Posterior cingulate gyrus (tissue), 11 donors: ENCODE results near the gene ADAM20.
"Not testable (repeated sequence)": the region's sequence is repeated elsewhere in the genome, so short reads cannot be mapped to it uniquely, and the experiment has no call there.

Experiments used
- DNase-seq, 10 donors: peaks; one replicate each; pipeline versions ENCODE4 v3.0.0 to v3.0.0-alpha.2; 2020 to 2021; ENCODE audit warnings: mixed read lengths in 3 of 10
- intact Hi-C: fragments of 100-400 bp; cut with DNase I; formaldehyde crosslinking; loops from one replicate; pipeline ENCODE4 v1.15.1; 2023

ADAM20 gene

GRCh38 chr14:70534904-70535303 lies at the start of gene ADAM20:
TSS of gene ADAM20 (minus strand) at chr14:70535004. CDS start at chr14:70524757, 10,247 bp downstream.
- intact Hi-C loops: no loop called here
- no peak for DNase-seq

DNA sequence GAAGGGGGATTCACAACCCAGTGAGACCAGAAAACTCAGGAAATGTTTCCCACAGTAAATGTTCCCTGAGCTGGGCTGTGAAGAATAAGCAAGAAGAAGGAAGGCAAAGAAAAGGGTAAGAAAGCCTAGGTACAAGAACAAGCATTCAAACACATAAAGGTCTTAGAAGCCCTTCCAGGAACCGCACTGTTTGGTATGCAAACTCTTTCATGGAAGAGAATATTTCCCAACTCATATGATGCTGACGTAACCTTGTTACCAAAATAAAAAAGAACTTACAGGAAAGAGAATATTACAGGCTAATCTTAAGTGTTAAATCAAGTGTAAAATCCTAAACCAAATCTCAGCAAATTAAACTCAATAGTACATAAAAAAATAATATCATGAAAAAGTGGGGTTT lies 42.1 kb upstream of the ADAM20 start:
- no peak for DNase-seq
- intact Hi-C loops: no loop called here

DNA sequence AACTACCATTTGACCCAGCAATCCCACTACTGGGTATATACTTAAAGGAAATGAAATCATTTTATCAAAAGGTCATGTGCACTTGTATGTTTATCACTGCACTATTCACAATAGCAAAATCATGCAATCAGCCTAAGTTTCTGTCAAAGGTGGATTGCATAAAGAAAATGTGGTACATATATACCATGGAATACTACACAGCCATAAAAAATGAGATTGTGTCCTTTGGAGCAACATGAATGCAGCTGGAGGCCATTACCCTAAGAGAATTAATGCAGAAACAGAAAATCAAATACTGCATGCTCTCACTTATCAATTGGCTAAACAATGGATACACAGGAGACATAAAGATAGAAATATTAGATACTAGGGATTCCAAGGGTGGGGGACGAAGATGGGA lies 38.2 kb upstream of the ADAM20 start:
- no peak for DNase-seq
- intact Hi-C loops: no loop called here

DNA sequence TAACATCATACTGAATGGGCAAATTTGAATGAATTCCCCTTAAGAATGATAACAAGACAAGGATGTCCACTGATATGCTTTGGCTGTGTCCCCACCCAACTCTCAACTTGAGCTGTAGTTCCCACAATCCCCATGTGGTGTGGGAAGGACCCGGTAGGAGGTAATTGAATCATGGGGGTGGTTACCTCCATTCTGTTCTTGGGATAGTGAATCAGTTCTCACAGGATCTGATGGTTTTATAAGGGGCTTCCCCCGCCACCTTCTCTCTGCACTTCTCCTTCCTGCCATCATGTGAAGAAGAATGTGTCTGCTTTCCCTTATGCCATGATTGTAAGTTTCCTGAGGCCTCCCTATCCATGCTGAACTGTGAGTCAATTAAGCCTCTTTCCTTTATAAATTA lies 36.3 kb upstream of the ADAM20 start:
- DNase-seq: no peak
- intact Hi-C loops: no loop called here

DNA sequence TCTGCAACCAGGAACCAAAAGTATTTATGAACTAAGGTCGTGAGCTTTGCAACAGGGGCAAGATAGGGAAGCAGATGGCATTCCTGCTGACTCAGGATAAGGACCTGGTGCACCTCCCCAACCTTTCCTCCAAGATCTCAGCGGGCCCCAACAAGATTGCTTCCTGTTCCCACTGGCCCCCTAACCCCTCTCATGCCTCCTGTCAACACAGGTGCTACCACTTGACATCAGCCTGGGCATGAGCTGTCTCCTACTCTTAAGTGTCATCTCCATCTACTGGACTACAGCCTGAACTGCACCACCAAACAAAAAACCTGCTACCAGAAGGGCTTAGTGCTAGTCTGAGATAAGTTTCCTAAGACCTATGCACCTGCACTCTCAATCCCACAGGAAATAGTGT lies 33.0 kb upstream of the ADAM20 start:
- intact Hi-C loops: no loop called here
- no peak for DNase-seq

- intact Hi-C loops: no loop called here
These were observed 29.1 kb upstream of the ADAM20 start for GRCh38 chr14:70563869-70564268.

DNA sequence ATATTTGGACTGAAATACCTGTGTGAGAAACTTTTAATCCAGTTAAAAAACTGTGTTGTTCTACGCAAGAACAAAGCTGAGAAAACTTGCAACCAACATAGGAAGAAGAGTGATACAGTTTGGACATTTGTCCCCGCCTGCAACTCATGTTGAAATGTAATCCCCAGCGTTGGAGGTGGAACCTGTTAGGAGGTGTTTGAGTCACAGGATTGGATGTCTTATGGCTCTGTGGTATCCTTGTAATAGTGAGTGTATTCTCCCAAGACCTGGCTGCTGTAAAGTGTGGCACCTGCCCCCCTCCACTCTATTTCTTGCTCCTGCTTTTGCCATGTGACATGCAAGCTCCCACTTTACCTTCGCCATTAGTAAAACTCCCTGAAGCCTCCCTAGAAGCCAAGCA lies 28.6 kb upstream of the ADAM20 start:
- no peak for DNase-seq
- intact Hi-C loops: no loop called here

More at GRCh38 chr14:70563869-70564268, 29.1 kb upstream of the ADAM20 start:
- no peak for DNase-seq

GRCh38 chr14:70558356-70558755 lies 23.6 kb upstream of the ADAM20 start:
- no peak for DNase-seq
- intact Hi-C loops: no loop called here

- DNase-seq: peak in 2 of 10 donors; percentile 64 to 70
- intact Hi-C loops: no loop called here
These were observed 21.1 kb upstream of the ADAM20 start for GRCh38 chr14:70555890-70556289.

GRCh38 chr14:70538087-70538486 lies 3.3 kb upstream of the ADAM20 start:
- no peak for DNase-seq
- intact Hi-C loops: no loop called here

DNA sequence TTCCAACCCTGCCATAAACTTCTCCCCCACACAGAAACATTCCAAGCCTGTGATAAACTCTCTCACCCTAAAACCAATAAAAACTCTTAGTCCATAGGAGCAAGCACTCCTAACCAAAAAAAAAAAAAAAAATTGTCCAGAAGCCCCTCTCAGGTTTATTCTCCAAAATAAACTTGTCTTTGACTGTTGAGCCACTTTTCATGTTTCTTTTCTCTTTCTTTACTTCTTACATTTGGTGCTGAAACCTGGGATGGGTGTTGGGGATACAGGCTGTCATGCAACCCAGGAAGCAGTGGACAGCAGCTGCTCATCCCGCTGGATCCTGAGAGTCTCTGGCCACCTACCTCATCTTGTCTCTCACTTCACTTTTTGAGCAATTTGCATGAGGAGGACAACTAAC lies 2.0 kb upstream of the ADAM20 start:
- DNase-seq: no peak
- intact Hi-C loops: no loop called here

DNA sequence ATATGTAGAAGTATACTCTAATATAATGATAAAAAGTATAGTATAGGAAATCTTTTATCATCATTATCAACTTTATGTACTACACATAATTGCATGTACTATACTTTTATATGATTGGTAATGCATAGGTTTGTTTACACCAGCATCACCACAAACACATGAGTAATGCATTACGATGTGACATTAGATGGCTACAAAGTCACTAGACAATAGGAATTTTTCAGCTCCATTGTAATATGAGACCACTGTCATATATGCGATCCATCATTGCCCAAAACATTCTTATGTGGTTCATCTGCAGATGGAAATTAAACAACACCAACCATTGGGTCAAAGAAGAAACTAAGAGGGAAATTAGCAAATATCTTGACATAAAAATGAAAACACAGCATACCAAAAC lies 4.4 kb downstream of the ADAM20 start:
- intact Hi-C loops: no loop called here

GRCh38 chr14:70527501-70528105 lies 7.2 kb downstream of the ADAM20 start:
- intact Hi-C loops: no loop called here
- DNase-seq: no peak

More for the DNA sequence above, 4.4 kb downstream of the ADAM20 start:
- no peak for DNase-seq

DNA sequence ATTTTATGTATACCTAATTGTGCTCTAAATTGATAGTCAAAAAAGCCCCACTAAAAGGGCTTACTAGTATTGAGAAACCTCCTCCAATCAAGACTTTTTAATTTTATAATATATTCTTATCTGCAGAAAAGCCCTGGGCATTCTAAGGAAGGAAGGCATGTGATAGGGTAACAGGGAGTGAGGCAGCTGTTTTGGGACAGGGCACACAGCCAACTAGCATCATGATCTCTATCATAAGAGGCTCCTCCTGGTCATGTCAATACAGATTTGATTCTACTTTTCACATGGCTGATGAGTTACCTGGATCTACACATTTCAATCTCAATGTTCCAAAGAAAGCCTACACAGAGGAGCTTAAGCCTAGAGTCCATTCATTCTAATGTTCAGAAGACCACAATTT lies 9.1 kb downstream of the ADAM20 start:
- DNase-seq: no peak
- intact Hi-C loops: no loop called here

DNA sequence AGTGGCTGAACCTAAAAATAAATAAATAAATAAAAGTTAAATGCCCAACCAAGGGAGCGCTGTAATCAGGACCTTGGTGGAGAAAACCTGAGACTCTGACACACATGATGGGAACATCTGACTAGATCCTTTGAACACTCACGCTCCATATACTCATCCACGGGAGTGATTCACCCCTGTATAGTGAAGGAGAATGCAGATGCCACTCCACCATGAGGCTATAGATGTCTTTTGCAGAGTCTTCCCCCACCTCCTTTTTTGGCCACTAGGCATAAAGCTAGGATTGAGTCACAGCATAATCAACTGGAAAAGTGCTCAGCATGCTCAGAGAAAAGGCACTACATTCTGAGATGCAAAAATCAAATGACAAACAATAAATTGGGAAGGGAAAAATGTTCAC lies 19.0 kb downstream of the ADAM20 start:
- intact Hi-C loops: no loop called here
- no peak for DNase-seq

DNA sequence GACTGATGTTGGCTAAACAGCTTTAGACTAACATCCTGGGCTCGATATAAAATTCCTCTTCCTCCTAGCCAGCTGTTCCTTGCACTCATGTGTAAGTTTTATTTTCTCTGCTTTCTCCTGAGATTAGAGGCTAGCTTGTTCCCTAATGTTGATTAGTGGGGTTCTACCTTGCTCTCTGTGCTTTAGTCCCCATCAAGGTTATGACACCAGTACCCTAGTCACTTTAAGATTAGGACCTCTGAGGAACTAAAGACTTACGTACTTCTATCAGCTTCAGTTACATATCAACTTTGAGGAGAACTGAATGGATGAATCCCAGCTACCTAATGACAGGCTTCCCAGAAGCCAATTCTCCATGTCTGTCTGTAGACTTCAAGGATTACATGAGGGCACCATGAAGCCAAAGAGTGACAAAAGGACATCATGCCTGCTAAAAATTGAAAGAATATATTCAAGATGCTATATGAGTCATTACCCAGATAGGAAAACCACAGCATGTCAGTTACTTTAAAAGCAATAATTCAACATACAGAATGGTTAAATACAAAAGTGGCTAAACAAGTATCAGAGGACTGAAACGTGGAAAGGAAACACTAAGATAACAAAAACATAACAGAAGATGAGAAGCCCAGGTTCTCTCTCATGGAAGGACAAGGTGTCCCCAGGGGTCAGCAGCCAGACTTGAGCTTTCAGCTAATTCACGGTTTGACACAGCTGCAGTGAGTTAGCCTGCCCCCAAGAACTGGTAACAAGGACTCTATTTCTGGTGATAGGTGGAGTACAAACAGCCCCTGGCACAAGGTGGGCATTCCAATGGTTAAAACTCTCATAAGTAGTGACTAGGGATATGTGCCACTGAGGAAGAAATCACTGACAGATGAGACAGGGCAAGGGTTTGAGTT lies 20.4 kb downstream of the ADAM20 start:
- no peak for DNase-seq
- intact Hi-C loops: no loop called here

- intact Hi-C loops: no loop called here
- no peak for DNase-seq
These were observed 36.6 kb downstream of the ADAM20 start for GRCh38 chr14:70498191-70498590.

- intact Hi-C loops: no loop called here
- no peak for DNase-seq
These were observed 45.1 kb downstream of the ADAM20 start for GRCh38 chr14:70489579-70490200.

DNA sequence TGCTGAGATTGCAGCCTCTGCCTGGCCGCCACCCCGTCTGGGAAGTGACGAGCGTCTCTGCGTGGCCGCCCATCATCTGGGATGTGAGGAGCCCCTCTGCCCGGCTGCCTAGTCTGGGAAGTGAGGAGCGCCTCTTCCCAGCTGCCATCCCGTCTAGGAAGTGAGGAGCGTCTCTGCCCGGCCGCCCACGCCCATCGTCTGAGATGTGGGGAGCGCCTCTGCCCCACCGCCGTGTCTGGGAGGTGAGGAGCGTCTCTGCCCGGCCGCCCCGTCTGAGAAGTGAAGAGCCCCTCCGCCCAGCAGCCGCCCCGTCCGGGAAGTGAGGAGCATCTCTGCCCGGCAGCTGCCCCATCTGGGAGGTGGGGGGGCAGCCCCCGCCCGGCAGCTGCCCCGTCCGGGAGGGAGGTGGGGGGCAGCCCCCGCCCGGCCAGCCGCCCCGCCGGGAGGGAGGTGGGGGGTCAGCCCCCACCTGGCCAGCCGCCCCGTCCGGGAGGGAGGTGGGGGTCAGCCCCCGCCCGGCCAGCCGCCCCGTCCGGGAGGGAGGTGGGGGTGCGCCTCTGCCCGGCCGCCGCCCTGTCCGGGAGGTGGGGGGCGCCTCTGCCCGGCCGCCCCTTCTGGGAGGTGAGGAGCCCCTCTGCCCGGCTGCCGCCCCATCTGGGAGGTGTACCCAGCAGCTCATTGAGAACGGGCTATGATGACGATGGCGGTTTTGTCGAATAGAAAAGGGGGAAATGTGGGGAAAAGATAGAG lies 57.3 kb downstream of the ADAM20 start:
- intact Hi-C loops, DNase-seq: not testable (repeated sequence)

DNA sequence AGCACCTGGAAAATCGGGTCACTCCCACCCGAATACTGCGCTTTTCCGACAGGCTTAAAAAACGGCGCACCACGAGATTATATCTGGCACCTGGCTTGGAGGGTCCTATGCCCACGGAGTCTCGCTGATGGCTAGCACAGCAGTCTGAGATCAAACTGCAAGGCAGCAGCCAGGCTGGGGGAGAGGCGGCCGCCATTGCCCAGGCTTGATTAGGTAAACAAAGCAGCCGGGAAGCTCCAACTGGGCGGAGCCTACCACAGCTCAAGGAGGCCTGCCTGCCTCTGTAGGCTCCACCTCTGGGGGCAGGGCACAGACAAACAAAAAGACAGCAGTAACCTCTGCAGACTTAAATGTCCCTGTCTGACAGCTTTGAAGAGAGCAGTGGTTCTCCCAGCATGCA lies 59.3 kb downstream of the ADAM20 start:
- intact Hi-C loops, DNase-seq: not testable (repeated sequence)

GRCh38 chr14:70473825-70474224 lies 61.0 kb downstream of the ADAM20 start:
- intact Hi-C loops: no loop called here
- DNase-seq: no peak
